Mesendoderm (in vitro differentiated cells): ENCODE results near the gene GPD1L.
A peak's percentile ranks its signal among the peaks of the same experiment; 100 is the strongest.

Source experiments
- DNase-seq: peaks from one replicate; pipeline ENCODE4 v3.0.0; 2013
- H2AK5ac ChIP-seq: 2 replicates; pipeline ENCODE4 v1.6.1; 2013; ENCODE audit warnings: low read length, inconsistent platforms
- H2BK120ac ChIP-seq: 2 replicates; pipeline ENCODE4 v1.6.1; 2013; ENCODE audit warnings: low read depth, mild to moderate bottlenecking, low read length, moderate library complexity, mixed read lengths
- H2BK15ac ChIP-seq: replicated peaks from 2 replicates; pipeline ENCODE4 v1.6.1; 2013; ENCODE audit warnings: low read depth, mild to moderate bottlenecking, moderate library complexity
- H2BK5ac ChIP-seq: 2 replicates; pipeline ENCODE4 v1.6.1; 2013; ENCODE audit warnings: low read length, inconsistent platforms
- H3K18ac ChIP-seq: 2 replicates; pipeline ENCODE4 v1.6.1; 2013; ENCODE audit warnings: mild to moderate bottlenecking, low read length, mixed read lengths
- H3K23ac ChIP-seq: one replicate; pipeline ENCODE4 v1.6.1; 2013; ENCODE audit warnings: low read length
- H3K27ac ChIP-seq: 2 replicates; pipeline ENCODE4 v1.5.1; 2013; ENCODE audit warnings: low read depth, mild to moderate bottlenecking, inconsistent platforms, low read length, moderate library complexity
- H3K27me3 ChIP-seq: 2 replicates; pipeline ENCODE4 v1.6.1; 2013; ENCODE audit warnings: low read length, control low read depth, mild to moderate bottlenecking, inconsistent platforms; ENCODE audit not compliant: insufficient read depth, poor library complexity
- H3K36me3 ChIP-seq: 2 replicates; pipeline ENCODE4 v1.6.1; 2013; ENCODE audit warnings: low read length, inconsistent platforms; ENCODE audit not compliant: control insufficient read depth, insufficient read depth
- H3K4ac ChIP-seq: one replicate; pipeline ENCODE4 v1.6.1; 2013; ENCODE audit warnings: low read depth, mild to moderate bottlenecking, low read length, moderate library complexity
- H3K4me1 ChIP-seq: 2 replicates; pipeline ENCODE4 v1.6.1; 2013; ENCODE audit warnings: low read depth, low read length, inconsistent platforms; ENCODE audit not compliant: control insufficient read depth
- H3K4me2 ChIP-seq: 2 replicates; pipeline ENCODE4 v1.6.1; 2013; ENCODE audit warnings: low read length
- H3K4me3 ChIP-seq: 2 replicates; pipeline ENCODE4 v1.5.1; 2013; ENCODE audit warnings: mild to moderate bottlenecking, low read length
- H3K56ac ChIP-seq: one replicate; pipeline ENCODE4 v1.6.1; 2013; ENCODE audit warnings: low read length
- H3K79me1 ChIP-seq: 2 replicates; pipeline ENCODE4 v1.6.1; 2013; ENCODE audit warnings: low read length, inconsistent platforms
- H3K79me2 ChIP-seq: 2 replicates; pipeline ENCODE4 v1.6.1; 2013; ENCODE audit warnings: mild to moderate bottlenecking, low read length; ENCODE audit not compliant: control insufficient read depth, insufficient read depth
- H3K9ac ChIP-seq: 2 replicates; pipeline ENCODE4 v1.6.1; 2013; ENCODE audit warnings: low read length, inconsistent platforms
- H4K5ac ChIP-seq: one replicate; pipeline ENCODE4 v1.6.1; 2013; ENCODE audit warnings: low read length
- H4K8ac ChIP-seq: one replicate; pipeline ENCODE4 v1.6.1; 2013; ENCODE audit warnings: low read depth, mild to moderate bottlenecking, control low read depth, low read length, moderate library complexity
- WGBS: extraction: QIAGEN DNeasy Blood & Tissue Kit; methylation state at CpG from one replicate; pipeline ENCODE4 v1.1.7; 2013; ENCODE audit warnings: low lambda C conversion rate, missing lambda C conversion rate; ENCODE audit not compliant: insufficient coverage; ENCODE audit errors: extremely low coverage; 5-methylcytosine and 5-hydroxymethylcytosine counted together

The GPD1L gene

GRCh38 chr3:32129832-32130231, 23.4 kb downstream of the GPD1L start:
- Histone ChIP-seq H3K4me1 (no peaks in the 10 kb centered on the region), H3K79me2 (no peaks in the 10 kb centered on the region), H4K5ac (no peak overlapping the region), H3K9ac (no peak overlapping the region), H4K8ac (no peak overlapping the region), H3K79me1 (no peaks in the 10 kb centered on the region), H3K36me3 (no peaks in the 10 kb centered on the region), H2BK120ac (no peak overlapping the region), H3K4ac (no peak overlapping the region), H3K27me3 (no peaks in the 10 kb centered on the region), H3K4me2 (no peak overlapping the region), H3K27ac (no peak overlapping the region), H3K4me3 (no peak overlapping the region), H3K23ac (no peak overlapping the region), H2BK5ac (no peak overlapping the region), H3K56ac (no peak overlapping the region), H2AK5ac (no peak overlapping the region), H3K18ac (no peak overlapping the region), H2BK15ac (no peak overlapping the region)
- DNase-seq: no peak
- no CpG with 5 or more reads among the region's 4 CpGs for WGBS

DNA sequence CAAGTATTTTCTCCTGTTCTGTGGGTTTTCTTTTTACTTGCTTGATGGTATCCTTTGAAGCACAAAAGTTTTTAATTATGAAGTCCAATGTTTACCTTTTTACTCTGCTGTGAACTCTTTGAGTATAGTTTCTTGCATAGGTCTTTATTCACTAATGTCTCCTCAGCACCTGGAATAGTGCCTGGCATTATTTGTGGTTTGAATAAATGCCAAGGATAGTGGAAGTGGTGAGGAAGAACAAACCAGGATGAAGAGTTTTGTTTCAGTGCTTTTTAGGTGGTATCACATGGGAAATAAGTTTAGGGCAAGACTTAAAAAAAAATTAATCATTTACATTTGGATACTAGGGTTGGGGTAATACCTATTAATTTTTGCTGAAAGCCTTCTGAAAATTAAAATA, 25.7 kb downstream of the GPD1L start:
- H2BK120ac ChIP-seq: no peak overlapping the region
- H3K4me2 ChIP-seq: no peak overlapping the region
- H3K4me1 ChIP-seq: no peaks in the 10 kb centered on the region
- H2AK5ac ChIP-seq: no peak overlapping the region
- no peak overlapping the region for H3K27ac ChIP-seq
- no peak overlapping the region for H4K8ac ChIP-seq
- no peak for DNase-seq
- H3K79me2 ChIP-seq: no peaks in the 10 kb centered on the region
- no peaks in the 10 kb centered on the region for H3K36me3 ChIP-seq
- no peak overlapping the region for H2BK15ac ChIP-seq
- H3K4me3 ChIP-seq: no peak overlapping the region
- H3K23ac ChIP-seq: no peak overlapping the region
- H4K5ac ChIP-seq: no peak overlapping the region
- no peak overlapping the region for H3K18ac ChIP-seq
- no peak overlapping the region for H3K9ac ChIP-seq
- no peak overlapping the region for H3K56ac ChIP-seq
- no peaks in the 10 kb centered on the region for H3K27me3 ChIP-seq
- no peak overlapping the region for H2BK5ac ChIP-seq
- no peaks in the 10 kb centered on the region for H3K79me1 ChIP-seq
- H3K4ac ChIP-seq: no peak overlapping the region

DNA sequence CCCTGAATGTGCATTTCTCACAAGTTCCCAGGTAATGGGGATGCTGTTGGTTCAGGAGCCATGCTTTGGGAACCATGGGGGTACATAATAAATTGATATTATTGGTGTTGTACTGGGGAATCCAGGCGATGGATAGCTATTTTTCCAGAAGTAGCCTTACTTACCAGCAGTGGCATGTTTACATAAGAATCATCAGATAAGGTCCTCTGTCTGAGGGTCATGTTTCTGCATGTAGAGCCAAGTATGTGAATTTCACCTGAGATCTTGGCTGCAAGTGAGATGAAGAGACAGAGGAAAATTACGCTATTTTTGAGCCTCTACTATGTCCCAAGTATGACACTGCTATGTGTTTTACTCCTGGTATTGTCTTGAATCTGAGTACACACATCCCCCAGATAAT, 26.3 kb downstream of the GPD1L start:
- Histone ChIP-seq H3K79me1 (no peaks in the 10 kb centered on the region), H3K9ac (no peak overlapping the region), H3K27ac (no peak overlapping the region), H3K4ac (no peak overlapping the region), H3K4me3 (no peak overlapping the region), H3K27me3 (no peaks in the 10 kb centered on the region), H3K56ac (no peak overlapping the region), H3K36me3 (no peaks in the 10 kb centered on the region), H3K4me1 (peaks cover under 1% of the 10 kb centered on the region), H3K4me2 (no peak overlapping the region), H2AK5ac (no peak overlapping the region), H3K23ac (no peak overlapping the region), H2BK120ac (no peak overlapping the region), H3K18ac (no peak overlapping the region), H4K8ac (no peak overlapping the region), H2BK15ac (no peak overlapping the region), H4K5ac (no peak overlapping the region), H3K79me2 (no peaks in the 10 kb centered on the region), H2BK5ac (no peak overlapping the region)
- no CpG with 5 or more reads among the region's 2 CpGs for WGBS
- no peak for DNase-seq

DNA sequence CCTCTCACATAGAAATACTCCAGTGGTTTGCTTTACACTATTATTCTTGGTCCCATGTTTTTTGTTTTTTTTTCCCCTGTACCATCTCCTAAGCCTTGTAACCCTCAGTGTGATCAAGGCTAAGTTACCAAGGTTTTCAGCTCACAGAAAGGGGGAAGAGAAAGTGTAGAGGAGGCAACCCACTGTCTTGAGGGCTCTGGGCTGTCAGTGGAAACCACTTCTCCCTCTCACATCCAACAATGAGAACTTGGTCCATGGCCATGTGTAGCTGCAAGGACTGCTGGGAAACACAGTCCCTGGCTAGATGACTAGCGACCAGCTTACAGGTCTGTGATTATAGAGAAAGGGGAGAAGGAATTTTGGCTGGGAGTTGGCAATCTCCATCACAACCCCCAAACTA, 30.3 kb downstream of the GPD1L start:
- no CpG with 5 or more reads among the region's 1 CpG for WGBS
- H3K4me2 ChIP-seq: no peak overlapping the region
- no peaks in the 10 kb centered on the region for H3K79me2 ChIP-seq
- no peak overlapping the region for H3K23ac ChIP-seq
- H3K4me1 ChIP-seq: peaks cover 2% of the 10 kb centered on the region
- H4K5ac ChIP-seq: no peak overlapping the region
- H2BK15ac ChIP-seq: no peak overlapping the region
- H3K4ac ChIP-seq: no peak overlapping the region
- H3K79me1 ChIP-seq: no peaks in the 10 kb centered on the region
- H3K56ac ChIP-seq: no peak overlapping the region
- no peak overlapping the region for H3K9ac ChIP-seq
- no peaks in the 10 kb centered on the region for H3K36me3 ChIP-seq
- no peak overlapping the region for H2BK120ac ChIP-seq
- no peak for DNase-seq
- H3K27me3 ChIP-seq: no peaks in the 10 kb centered on the region
- H3K4me3 ChIP-seq: no peak overlapping the region
- no peak overlapping the region for H2AK5ac ChIP-seq
- no peak overlapping the region for H4K8ac ChIP-seq
- H3K18ac ChIP-seq: no peak overlapping the region
- no peak overlapping the region for H2BK5ac ChIP-seq
- no peak overlapping the region for H3K27ac ChIP-seq

- no peaks in the 10 kb centered on the region for H3K79me2 ChIP-seq
- WGBS: no CpG with 5 or more reads among the region's 4 CpGs
Observed at GRCh38 chr3:32137870-32138269, 31.4 kb downstream of the GPD1L start.

GRCh38 chr3:32138545-32139104, 32.2 kb downstream of the GPD1L start:
- H3K23ac ChIP-seq: no peak overlapping the region
- peaks cover 2% of the 10 kb centered on the region for H3K4me1 ChIP-seq
- no peak overlapping the region for H3K27ac ChIP-seq
- no peak overlapping the region for H3K4me3 ChIP-seq
- H4K5ac ChIP-seq: no peak overlapping the region
- no peak overlapping the region for H2AK5ac ChIP-seq
- WGBS: no CpG with 5 or more reads among the region's 8 CpGs
- H4K8ac ChIP-seq: no peak overlapping the region
- H3K18ac ChIP-seq: no peak overlapping the region
- no peak overlapping the region for H3K56ac ChIP-seq
- H3K79me1 ChIP-seq: no peaks in the 10 kb centered on the region
- H2BK120ac ChIP-seq: no peak overlapping the region
- no peak overlapping the region for H3K4me2 ChIP-seq
- no peak overlapping the region for H2BK5ac ChIP-seq
- H3K4ac ChIP-seq: no peak overlapping the region
- no peaks in the 10 kb centered on the region for H3K79me2 ChIP-seq
- no peak overlapping the region for H3K9ac ChIP-seq
- no peak overlapping the region for H2BK15ac ChIP-seq
- no peak for DNase-seq
- no peaks in the 10 kb centered on the region for H3K36me3 ChIP-seq
- no peaks in the 10 kb centered on the region for H3K27me3 ChIP-seq

More at GRCh38 chr3:32137870-32138269, 31.4 kb downstream of the GPD1L start:
- Histone ChIP-seq H2BK5ac (no peak overlapping the region), H2AK5ac (no peak overlapping the region), H3K79me1 (no peaks in the 10 kb centered on the region), H3K4ac (no peak overlapping the region), H3K18ac (no peak overlapping the region), H2BK120ac (no peak overlapping the region), H3K4me3 (no peak overlapping the region), H3K4me1 (peaks cover 2% of the 10 kb centered on the region), H3K27me3 (no peaks in the 10 kb centered on the region), H3K9ac (no peak overlapping the region), H3K36me3 (no peaks in the 10 kb centered on the region), H4K5ac (no peak overlapping the region), H2BK15ac (no peak overlapping the region), H3K23ac (no peak overlapping the region), H3K4me2 (no peak overlapping the region), H3K27ac (no peak overlapping the region), H3K56ac (no peak overlapping the region), H4K8ac (no peak overlapping the region)
- peak; percentile 59 for DNase-seq
